NCI-H345 treated with DMSO at 0.1 percent for 48 hours (cell line): ENCODE results near the gene ITPR3.

Source experiments
- DNase-seq: peaks from one replicate; lab custom pipeline; 2025; ENCODE audit not compliant: unreplicated experiment; lab: John Stamatoyannopoulos, UW

ITPR3 gene

GRCh38 chr6:33633462-33634158 is 12.5 kb downstream of the ITPR3 start:
- peak; percentile 42 for DNase-seq

DNA sequence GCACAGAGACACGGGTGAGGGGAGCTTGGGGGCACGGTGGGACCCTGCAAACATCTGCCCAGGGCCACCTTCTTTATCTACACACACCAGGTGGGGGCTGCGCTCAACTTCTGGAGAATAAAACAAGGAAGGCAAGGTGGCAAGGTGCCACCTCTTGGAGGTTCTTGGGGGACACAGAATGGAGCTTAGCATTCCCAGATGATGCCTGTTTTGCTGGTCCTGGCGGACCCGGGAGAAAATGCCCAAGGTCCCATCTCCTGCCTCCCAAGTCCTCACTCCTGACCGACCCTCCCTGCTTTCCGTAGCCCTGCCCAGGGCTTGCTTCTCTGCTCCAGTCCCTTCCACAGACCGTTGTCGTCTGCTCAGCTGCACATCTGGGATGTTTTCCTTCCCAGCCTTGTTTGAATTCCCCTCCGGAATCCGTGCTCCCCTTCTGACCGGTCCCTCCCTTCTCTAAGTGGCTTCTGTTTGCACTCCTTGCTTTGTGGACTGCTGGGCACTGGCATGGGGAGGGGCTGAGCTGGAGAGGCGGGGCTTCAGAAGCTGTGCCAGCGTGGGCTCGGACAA is 13.1 kb downstream of the ITPR3 start:
- DNase-seq, result peak; percentile 21

DNA sequence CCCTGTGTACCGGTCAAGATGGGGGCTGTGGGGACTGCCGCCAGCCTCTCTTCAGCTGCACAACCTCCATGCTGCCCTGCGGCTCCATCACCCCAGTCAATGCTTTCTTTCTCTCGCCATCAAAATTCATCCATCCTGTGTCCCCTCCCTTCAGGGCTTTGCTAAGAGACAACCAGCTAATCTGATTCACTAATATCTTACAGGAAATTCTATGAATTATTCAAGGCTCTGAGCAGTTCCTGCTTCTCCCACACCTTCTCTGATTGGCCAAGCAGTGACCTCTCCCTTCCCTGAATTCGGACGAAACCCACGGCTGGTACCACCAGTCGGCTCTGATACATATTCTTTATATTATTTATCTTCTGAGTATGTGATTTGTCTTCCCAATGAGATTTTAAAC is 13.8 kb downstream of the ITPR3 start:
- no peak for DNase-seq

GRCh38 chr6:33636655-33637054 is 15.5 kb downstream of the ITPR3 start:
- DNase-seq, result no peak

GRCh38 chr6:33638556-33638955 is 17.4 kb downstream of the ITPR3 start:
- no peak for DNase-seq

DNA sequence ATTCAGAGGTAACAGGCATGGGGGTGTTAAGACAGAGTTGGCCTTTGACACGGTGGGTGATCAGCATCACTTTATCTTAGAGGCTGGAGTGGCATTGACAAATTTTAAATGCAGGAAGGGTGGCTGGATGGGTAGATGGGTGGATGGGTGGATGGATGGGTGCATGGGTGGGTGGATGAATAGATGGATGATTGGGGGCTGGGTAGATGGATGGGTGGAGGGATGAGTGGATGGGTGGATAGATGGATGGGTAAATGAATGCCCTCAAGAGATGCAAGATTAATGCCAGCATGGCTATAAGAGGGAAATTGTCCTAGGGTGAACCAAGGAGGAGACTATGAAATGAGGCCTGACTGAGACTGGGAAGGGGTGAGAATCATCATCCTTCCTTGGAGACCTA is 18.4 kb downstream of the ITPR3 start:
- no peak for DNase-seq

GRCh38 chr6:33640361-33640760 is 19.2 kb downstream of the ITPR3 start:
- no peak for DNase-seq

DNA sequence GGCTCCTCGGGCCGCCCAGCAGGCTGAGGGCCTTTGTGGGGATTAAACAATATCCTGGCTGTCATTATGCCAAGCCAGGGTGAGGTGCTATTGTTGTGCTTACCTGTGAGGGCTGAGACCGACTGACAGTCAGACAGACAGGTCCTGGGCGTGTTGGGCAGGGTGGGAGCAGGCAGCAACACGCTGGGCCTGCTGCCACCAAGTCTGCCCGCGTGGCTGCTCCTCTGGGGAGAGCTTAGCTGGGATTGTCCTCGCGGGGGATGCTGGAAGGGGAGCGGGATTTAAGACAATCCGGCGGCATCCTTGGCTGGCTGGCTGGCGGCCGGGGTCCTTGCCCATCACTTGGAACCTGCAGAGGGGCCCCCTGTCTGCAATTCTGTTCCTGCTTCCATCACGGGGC is 20.0 kb downstream of the ITPR3 start:
- DNase-seq, result no peak

DNA sequence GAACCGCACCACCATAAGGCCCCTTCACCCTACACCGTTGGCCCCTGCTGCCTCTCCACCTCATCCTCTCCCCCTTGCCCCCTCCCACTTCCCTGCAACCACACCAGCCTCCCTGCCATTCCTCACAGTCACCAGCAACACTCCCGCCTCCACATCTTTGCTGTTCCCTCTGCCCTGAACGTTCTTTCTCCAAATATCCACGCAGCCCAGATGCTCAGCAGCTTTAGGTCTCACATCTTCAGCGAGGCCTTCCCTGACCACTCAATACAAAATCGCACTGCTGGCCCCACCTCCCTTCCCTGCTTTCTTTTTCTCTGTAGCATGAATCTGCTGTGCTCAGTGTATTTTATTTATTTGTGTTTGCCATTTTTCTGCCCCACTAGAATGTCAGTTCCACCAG is 20.5 kb downstream of the ITPR3 start:
- no peak for DNase-seq

DNA sequence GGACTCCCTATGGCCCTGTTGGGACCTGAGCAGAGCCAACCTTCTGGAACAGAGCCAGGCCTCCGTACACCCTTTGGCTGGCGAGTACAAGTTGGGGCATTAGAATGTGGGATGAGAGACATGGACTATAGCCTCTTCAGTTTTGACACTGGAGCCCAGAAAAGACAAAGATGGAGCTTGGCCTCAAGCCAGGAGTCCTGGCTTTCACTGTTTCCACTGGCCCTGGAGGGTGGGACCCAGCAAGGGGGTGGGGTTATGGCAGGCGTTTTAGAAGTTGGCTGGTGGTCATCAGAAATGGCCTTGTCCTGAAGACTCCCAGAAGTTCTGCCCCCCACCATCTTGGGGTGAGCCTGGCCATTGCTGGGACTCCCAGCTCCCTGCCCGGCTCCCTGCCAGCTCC is 21.8 kb downstream of the ITPR3 start:
- DNase-seq, result no peak

DNA sequence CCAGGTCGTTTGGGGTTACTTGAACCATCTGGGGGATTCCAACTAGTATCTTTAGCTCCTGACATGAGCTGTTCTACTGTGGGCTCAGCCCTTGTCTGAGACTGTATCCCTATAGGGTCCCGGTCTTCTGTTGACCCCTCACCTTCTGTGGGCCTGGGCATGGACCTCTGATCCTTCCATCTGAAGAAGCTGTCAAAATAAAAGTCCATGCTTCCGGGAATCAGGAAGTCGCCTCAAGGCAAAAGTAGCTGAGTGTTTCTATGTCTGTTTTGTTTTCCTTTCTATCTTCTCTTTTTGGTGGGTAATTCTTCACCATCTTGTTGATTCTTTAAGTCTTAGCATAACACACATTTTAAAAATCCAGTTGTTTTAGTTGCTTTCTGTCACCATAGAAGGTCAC is 30.3 kb downstream of the ITPR3 start:
- DNase-seq, result no peak

- no peak for DNase-seq
Measured at GRCh38 chr6:33652002-33652401, 30.9 kb downstream of the ITPR3 start.

- no peak for DNase-seq
Measured at GRCh38 chr6:33654831-33655554, 33.9 kb downstream of the ITPR3 start.

GRCh38 chr6:33656844-33657243 is 35.7 kb downstream of the ITPR3 start:
- no peak for DNase-seq

DNA sequence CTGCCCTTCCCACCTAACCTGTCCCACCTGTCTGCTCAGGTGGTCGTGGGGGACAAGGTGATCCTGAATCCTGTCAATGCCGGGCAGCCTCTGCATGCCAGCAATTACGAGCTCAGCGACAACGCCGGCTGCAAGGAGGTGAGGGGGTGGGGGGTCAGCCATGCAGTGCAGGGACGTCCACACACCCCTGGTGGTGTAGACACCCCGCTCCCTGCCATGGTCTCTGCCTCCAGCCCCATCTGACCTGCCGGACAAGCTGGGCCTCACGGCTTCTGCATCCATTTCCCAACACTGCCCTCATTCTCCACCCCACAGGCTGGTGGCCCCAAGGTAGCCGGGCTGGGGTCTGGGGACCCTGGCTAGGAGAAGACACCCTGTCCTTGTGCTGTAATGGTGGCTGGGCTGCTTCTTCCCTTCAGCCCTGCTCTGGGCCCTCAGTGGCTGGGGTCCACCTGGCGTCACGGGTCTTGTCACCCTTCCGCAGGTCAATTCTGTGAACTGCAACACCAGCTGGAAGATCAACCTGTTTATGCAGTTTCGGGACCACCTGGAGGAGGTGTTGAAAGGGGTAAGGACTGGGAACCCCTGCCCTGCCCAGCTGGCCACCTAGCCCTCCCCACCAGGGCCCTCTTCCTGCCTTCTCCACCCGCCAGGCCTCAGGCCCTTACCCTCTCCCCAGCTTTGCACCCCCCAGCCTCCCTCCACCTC is 38.0 kb downstream of the ITPR3 start:
- no peak for DNase-seq

- DNase-seq, result no peak
Measured at GRCh38 chr6:33659986-33660385, 38.9 kb downstream of the ITPR3 start.

DNA sequence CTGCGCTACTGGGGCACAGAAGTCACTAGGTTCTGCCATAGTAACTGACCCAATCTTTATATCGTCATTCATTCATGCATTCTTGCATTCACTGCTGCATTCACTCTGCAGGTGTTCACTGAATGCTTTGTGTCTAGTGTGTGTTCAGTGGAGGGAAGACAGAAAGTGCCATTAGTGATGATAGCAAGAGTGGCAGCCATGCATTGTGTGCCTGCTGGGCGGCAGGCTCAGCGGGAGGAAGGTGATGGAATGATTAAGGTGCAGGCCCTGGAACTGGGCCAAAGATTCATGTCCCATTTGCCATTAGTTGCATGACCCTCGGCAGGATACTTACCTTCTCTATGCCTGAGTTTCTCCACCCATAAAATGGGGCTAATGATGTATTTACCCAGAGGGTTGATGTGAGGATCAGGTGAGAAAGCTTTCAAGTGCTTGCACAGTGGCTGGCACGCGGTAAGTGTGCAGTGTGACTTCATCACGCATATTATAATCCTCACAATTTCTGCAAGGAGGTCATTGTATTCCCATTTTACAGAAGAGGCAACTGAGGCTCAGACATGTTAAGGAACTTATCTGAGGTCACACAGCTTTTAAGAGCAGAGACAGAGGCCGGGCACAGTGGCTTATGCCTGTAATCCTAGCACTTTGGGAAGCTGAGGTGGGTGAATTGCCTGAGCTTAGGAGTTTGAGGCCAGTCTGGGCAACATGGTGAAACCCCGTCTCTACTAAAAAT is 40.1 kb downstream of the ITPR3 start:
- peak; percentile 54 for DNase-seq

DNA sequence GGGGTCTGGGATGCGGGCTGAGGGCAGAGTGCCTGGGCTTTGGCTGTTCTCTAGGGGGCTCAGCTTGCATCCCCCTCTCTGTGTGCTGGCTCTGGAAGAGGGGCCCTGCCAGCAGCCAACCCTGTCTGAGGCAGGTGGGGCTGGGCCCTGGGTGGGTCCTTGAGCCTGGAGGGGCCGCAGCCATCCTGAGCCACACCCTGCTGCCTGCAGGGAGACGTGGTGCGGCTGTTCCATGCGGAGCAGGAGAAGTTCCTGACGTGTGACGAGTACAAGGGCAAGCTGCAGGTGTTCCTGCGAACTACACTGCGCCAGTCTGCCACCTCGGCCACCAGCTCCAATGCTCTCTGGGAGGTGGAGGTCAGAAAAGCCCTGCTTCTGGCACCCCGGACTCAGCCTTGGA is 41.2 kb downstream of the ITPR3 start:
- no peak for DNase-seq

DNA sequence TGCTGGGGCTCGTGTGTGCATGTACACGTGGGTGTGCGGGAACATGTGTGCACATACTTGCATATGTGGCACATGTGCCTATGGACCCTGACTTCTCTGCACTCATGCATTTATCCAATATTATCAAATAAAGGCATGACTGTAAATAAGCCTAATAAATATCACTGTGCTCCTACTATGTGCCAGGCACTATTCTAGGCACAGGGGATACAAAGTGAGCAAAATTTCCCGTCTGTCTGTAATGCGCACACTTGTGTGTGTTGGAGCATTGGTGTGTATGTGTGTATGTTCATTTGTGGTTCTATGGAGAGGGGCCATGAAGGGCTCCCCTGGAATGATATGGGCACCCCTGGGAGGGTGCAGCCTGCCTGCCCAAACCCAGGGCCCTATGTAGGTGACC is 41.9 kb downstream of the ITPR3 start:
- no peak for DNase-seq

DNA sequence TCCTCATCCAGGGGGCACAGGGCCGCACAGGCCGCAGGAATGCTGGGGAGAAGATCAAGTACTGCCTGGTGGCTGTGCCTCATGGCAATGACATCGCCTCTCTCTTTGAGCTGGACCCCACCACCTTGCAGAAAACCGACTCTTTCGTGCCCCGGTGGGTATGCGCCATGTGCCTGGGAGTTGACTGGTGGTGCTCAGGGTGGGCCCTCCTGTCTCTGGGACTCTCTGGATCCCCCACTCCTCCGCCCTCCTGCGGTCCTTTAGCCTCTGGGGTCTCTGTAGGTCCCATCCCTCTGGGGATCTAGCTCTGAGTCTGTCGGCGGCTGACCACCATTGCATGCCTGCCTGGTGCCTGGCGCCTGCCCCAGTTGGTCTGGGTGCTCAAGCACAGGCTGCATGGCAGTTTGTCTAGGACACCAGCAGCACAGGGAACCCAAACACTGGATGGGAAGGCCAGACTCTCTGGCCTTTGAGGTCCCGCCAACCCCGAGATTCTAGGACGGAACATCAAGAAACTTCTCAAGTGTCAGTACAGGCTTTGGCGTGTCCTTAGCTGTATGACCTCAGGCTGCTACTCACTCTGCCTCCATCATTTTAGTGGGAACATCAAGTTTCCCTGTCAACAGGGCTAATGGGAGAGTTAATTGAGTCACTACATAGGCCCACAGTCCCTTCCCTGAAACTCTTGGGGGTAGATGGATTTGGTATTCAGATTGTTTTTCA is 42.8 kb downstream of the ITPR3 start:
- no peak for DNase-seq
